H9 (cell line): ENCODE results near the gene TRPM2. TPM values are rescaled to one million over a fixed set of nuclear protein-coding genes. Genes with fewer than 3 reads are reported as not detected.

Source experiments
- DNase-seq: peaks from one replicate; pipeline ENCODE4 v3.0.0-alpha.2; 2017
- H2AFZ ChIP-seq: one replicate; pipeline ENCODE4 v1.6.1; 2013; ENCODE audit warnings: mild to moderate bottlenecking, low read length, control low read depth, moderate library complexity
- H2AK5ac ChIP-seq: 2 replicates; pipeline ENCODE4 v1.6.1; 2013; ENCODE audit warnings: low read length, control low read depth, mixed read lengths; ENCODE audit not compliant: insufficient read length
- H2BK120ac ChIP-seq: one replicate; pipeline ENCODE4 v1.6.1; 2013; ENCODE audit warnings: low read depth, mild to moderate bottlenecking, low read length, control low read depth, inconsistent platforms; ENCODE audit not compliant: poor library complexity, severe bottlenecking
- H2BK12ac ChIP-seq: 2 replicates; pipeline ENCODE4 v1.6.1; 2013; ENCODE audit warnings: low read length, control low read depth, mixed read lengths, low read depth; ENCODE audit not compliant: insufficient read length
- H2BK15ac ChIP-seq: 2 replicates; pipeline ENCODE4 v1.6.1; 2013; ENCODE audit warnings: low read depth, low read length, control low read depth
- H2BK20ac ChIP-seq: one replicate; pipeline ENCODE4 v1.6.1; 2013; ENCODE audit warnings: low read depth, mild to moderate bottlenecking, low read length, control low read depth, inconsistent platforms; ENCODE audit not compliant: poor library complexity, severe bottlenecking
- H2BK5ac ChIP-seq: 2 replicates; pipeline ENCODE4 v1.6.1; 2013; ENCODE audit warnings: low read length, control low read depth, mixed read lengths; ENCODE audit not compliant: insufficient read length
- H3K14ac ChIP-seq: 2 replicates; pipeline ENCODE4 v1.6.1; 2013; ENCODE audit warnings: low read length, control low read depth; ENCODE audit not compliant: insufficient read depth
- H3K18ac ChIP-seq: 2 replicates; pipeline ENCODE4 v1.6.1; 2013; ENCODE audit warnings: low read depth, mild to moderate bottlenecking, mixed read lengths, low read length, control low read depth; ENCODE audit not compliant: insufficient read length
- H3K23ac ChIP-seq: 2 replicates; pipeline ENCODE4 v1.6.1; 2013; ENCODE audit warnings: low read length, control low read depth, mixed read lengths, low read depth; ENCODE audit not compliant: insufficient read length
- H3K23me2 ChIP-seq: 2 replicates; pipeline ENCODE4 v1.6.1; 2013; ENCODE audit warnings: low read depth, mild to moderate bottlenecking, mixed read lengths, low read length, control low read depth; ENCODE audit not compliant: insufficient read length, poor library complexity, severe bottlenecking
- H3K27ac ChIP-seq: 2 replicates; pipeline ENCODE4 v1.5.1; 2013; ENCODE audit warnings: low read length, control low read depth, mixed read lengths, low read depth; ENCODE audit not compliant: insufficient read length
- H3K27me3 ChIP-seq: 2 replicates; pipeline ENCODE4 v1.6.1; 2013; ENCODE audit warnings: low read length, control low read depth, inconsistent platforms; ENCODE audit not compliant: insufficient read depth
- H3K4ac ChIP-seq: 2 replicates; pipeline ENCODE4 v1.6.1; 2013; ENCODE audit warnings: low read depth, mild to moderate bottlenecking, control low read depth, inconsistent platforms, low read length, moderate library complexity
- H3K4me1 ChIP-seq: 2 replicates; pipeline ENCODE4 v1.6.1; 2013; ENCODE audit warnings: low read length, control low read depth, inconsistent platforms; ENCODE audit not compliant: insufficient read depth
- H3K4me2 ChIP-seq: 2 replicates; pipeline ENCODE4 v1.6.1; 2013; ENCODE audit warnings: low read length, control low read depth, mixed read lengths; ENCODE audit not compliant: insufficient read length, insufficient read depth
- H3K56ac ChIP-seq: 2 replicates; pipeline ENCODE4 v1.6.1; 2013; ENCODE audit warnings: low read depth, mild to moderate bottlenecking, mixed read lengths, low read length, control low read depth; ENCODE audit not compliant: insufficient read length
- H3K79me1 ChIP-seq: 2 replicates; pipeline ENCODE4 v1.6.1; 2013; ENCODE audit warnings: low read depth, mild to moderate bottlenecking, moderate library complexity, low read length, control low read depth, inconsistent platforms; ENCODE audit not compliant: insufficient read depth, poor library complexity, severe bottlenecking
- H3K79me2 ChIP-seq: 2 replicates; pipeline ENCODE4 v1.6.1; 2013; ENCODE audit warnings: low read length, control low read depth, inconsistent platforms; ENCODE audit not compliant: insufficient read depth
- H3K9ac ChIP-seq: 2 replicates; pipeline ENCODE4 v1.6.1; 2013; ENCODE audit warnings: low read length, control low read depth, mixed read lengths; ENCODE audit not compliant: insufficient read length; ENCODE audit errors: extremely low read depth
- H3K9me3 ChIP-seq: one replicate; pipeline ENCODE4 v1.6.1; 2013; ENCODE audit warnings: low read depth, low read length, inconsistent platforms; ENCODE audit not compliant: control insufficient read depth
- H3T11ph ChIP-seq: one replicate; pipeline ENCODE4 v1.6.1; 2013; ENCODE audit warnings: mild to moderate bottlenecking, low read length, control low read depth, inconsistent platforms
- H4K20me1 ChIP-seq: one replicate; pipeline ENCODE4 v1.6.1; 2013; ENCODE audit not compliant: control insufficient read depth, insufficient read length, insufficient read depth
- H4K5ac ChIP-seq: 2 replicates; pipeline ENCODE4 v1.6.1; 2013; ENCODE audit warnings: low read depth, mild to moderate bottlenecking, mixed read lengths, low read length, control low read depth; ENCODE audit not compliant: insufficient read length
- H4K8ac ChIP-seq: replicated peaks from 2 replicates; pipeline ENCODE4 v1.6.1; 2013; ENCODE audit warnings: low read length, control low read depth, mixed read lengths, low read depth; ENCODE audit not compliant: insufficient read length
- H4K91ac ChIP-seq: 2 replicates; pipeline ENCODE4 v1.6.1; 2013; ENCODE audit warnings: low read depth, mild to moderate bottlenecking, moderate library complexity, mixed read lengths, low read length, control low read depth; ENCODE audit not compliant: insufficient read length
- H3K27ac Mint-ChIP-seq, 3 experiments: 2 replicates in 2 of 3; 3 replicates in 1 of 3; pipeline ENCODE4 v1.8.0; 2020 to 2021; ENCODE audit warnings: mixed read lengths in 3 of 3, mild to moderate bottlenecking in 1 of 3, moderate library complexity in 1 of 3
- H3K27me3 Mint-ChIP-seq: 2 replicates; pipeline ENCODE4 v1.8.0; 2021; ENCODE audit warnings: low read depth, mild to moderate bottlenecking, moderate library complexity, mixed read lengths
- H3K36me3 Mint-ChIP-seq, 3 experiments: 2 replicates in 2 of 3; 3 replicates in 1 of 3; pipeline ENCODE4 v1.8.0; 2020 to 2021; ENCODE audit warnings: low read depth in 3 of 3, mixed read lengths in 3 of 3; ENCODE audit not compliant: insufficient read depth in 1 of 3
- H3K4me1 Mint-ChIP-seq, 2 experiments: 2 replicates each; pipeline ENCODE4 v1.8.0; 2020; ENCODE audit warnings: mixed read lengths in 2 of 2
- H3K4me3 Mint-ChIP-seq, 2 experiments: 2 replicates in 1 of 2; 3 replicates in 1 of 2; pipeline ENCODE4 v1.8.0; 2020 to 2021; ENCODE audit warnings: mild to moderate bottlenecking in 2 of 2, mixed read lengths in 2 of 2, moderate library complexity in 1 of 2
- H3K9me3 Mint-ChIP-seq, 2 experiments: 2 replicates in 1 of 2; 3 replicates in 1 of 2; pipeline ENCODE4 v1.8.0; 2020; ENCODE audit warnings: mild to moderate bottlenecking in 2 of 2, mixed read lengths in 2 of 2, moderate library complexity in 1 of 2
- CTCF ChIP-seq: fragments of 200-600 bp; sonication (generic); conservative IDR thresholded peaks from 3 replicates; pipeline ENCODE4 v1.8.0; 2021; ENCODE audit warnings: antibody characterized with exemption, mild to moderate bottlenecking
- WGBS: extraction: QIAGEN DNeasy Blood & Tissue Kit; methylation state at CpG from one replicate; pipeline ENCODE4 v1.1.7; 2013; ENCODE audit warnings: missing lambda C conversion rate, low lambda C conversion rate, mixed read lengths; ENCODE audit not compliant: insufficient read length; ENCODE audit errors: extremely low coverage; 5-methylcytosine and 5-hydroxymethylcytosine counted together
- total RNA-seq: library from RNA; stranded (reverse); gene quantifications from 2 replicates; pipeline ENCODE4 v1.2.1, GENCODE V29; 2021

Gene TRPM2
- total RNA-seq, 1 experiment from 2014 or later: 0.68 TPM

GRCh38 chr21:44437696-44438431 is 84.4 kb downstream of the TRPM2 start:
- no peak overlapping the region for H2BK15ac ChIP-seq
- H3K18ac ChIP-seq: no peak overlapping the region
- H3K9ac ChIP-seq: no peak overlapping the region
- H3K27ac ChIP-seq: no peak overlapping the region
- no peak for TF ChIP-seq CTCF
- H2AFZ ChIP-seq: no peak overlapping the region
- H3K79me1 ChIP-seq: no peaks in the 10 kb centered on the region
- Mint-ChIP-seq H3K36me3 (no peaks in the 10 kb centered on the region; a peak in 2 of 7 replicates), H3K27ac (peak overlapping the region in 1 of 3 experiments; percentile 93; a peak in 1 of 7 replicates), H3K9me3 (no peaks in the 10 kb centered on the region), H3K4me1 (no peaks in the 10 kb centered on the region), H3K4me3 (no peak overlapping the region), H3K27me3 (no peaks in the 10 kb centered on the region; the same call in 1 of the 2 replicates)
- H3K4me2 ChIP-seq: no peak overlapping the region
- no peak overlapping the region for H3K4ac ChIP-seq
- no peak overlapping the region for H2BK20ac ChIP-seq
- no peak overlapping the region for H3K23ac ChIP-seq
- H2BK5ac ChIP-seq: no peak overlapping the region
- H3K56ac ChIP-seq: no peak overlapping the region
- no peak overlapping the region for H4K91ac ChIP-seq
- no peak overlapping the region for H2BK12ac ChIP-seq
- no peaks in the 10 kb centered on the region for H3K9me3 ChIP-seq
- no peaks in the 10 kb centered on the region for H3K27me3 ChIP-seq
- no peaks in the 10 kb centered on the region for H3K79me2 ChIP-seq
- no peak overlapping the region for H3T11ph ChIP-seq
- H3K4me1 ChIP-seq: no peaks in the 10 kb centered on the region
- no peak overlapping the region for H2BK120ac ChIP-seq
- no peak for DNase-seq
- WGBS: no CpG with 5 or more reads among the region's 19 CpGs
- H4K20me1 ChIP-seq: no peaks in the 10 kb centered on the region
- no peak overlapping the region for H2AK5ac ChIP-seq
- H4K8ac ChIP-seq: no peak overlapping the region
- no peaks in the 10 kb centered on the region for H3K23me2 ChIP-seq
- no peak overlapping the region for H3K14ac ChIP-seq
- H4K5ac ChIP-seq: no peak overlapping the region
